HCT116 (cell line): ENCODE measurements around the gene DACT1.

Experiments
- CTCF ChIP-seq, 3 experiments: fragments of 200-600 bp in 1 of 3; sonication (generic) in 1 of 3; IDR thresholded peaks in 2 of 3; conservative IDR thresholded peaks in 1 of 3; 2 replicates each; pipeline ENCODE4 v1.5.1; 2012 to 2017; ENCODE audit warnings: low read depth in 2 of 3, low read length in 2 of 3, antibody characterized with exemption in 1 of 3, borderline replicate concordance in 1 of 3, control low read depth in 1 of 3, mild to moderate bottlenecking in 1 of 3, mixed read lengths in 1 of 3, mixed run types in 1 of 3, moderate library complexity in 1 of 3; ENCODE audit not compliant: insufficient read depth in 1 of 3
- EZH2phosphoT487 ChIP-seq: fragments of 200-600 bp; IDR thresholded peaks from 2 replicates; pipeline ENCODE4 v1.6.1; 2018; ENCODE audit warnings: antibody characterized with exemption, borderline replicate concordance
- MAX ChIP-seq: IDR thresholded peaks from 2 replicates; pipeline ENCODE4 v1.6.1; 2012
- POLR2A ChIP-seq: IDR thresholded peaks from 2 replicates; pipeline ENCODE4 v1.7.0; 2011; ENCODE audit warnings: borderline replicate concordance; ENCODE audit not compliant: insufficient read depth, insufficient read length; ENCODE audit errors: extremely low read depth
- RAD21 ChIP-seq: IDR thresholded peaks from 2 replicates; pipeline ENCODE4 v1.6.1; 2012; ENCODE audit warnings: low read depth, mild to moderate bottlenecking
- REST ChIP-seq: IDR thresholded peaks from 2 replicates; pipeline ENCODE4 v1.6.1; 2012; ENCODE audit warnings: low read depth
- SIN3A ChIP-seq: IDR thresholded peaks from 2 replicates; pipeline ENCODE4 v1.6.1; 2012; ENCODE audit warnings: low read depth
- SP1 ChIP-seq: IDR thresholded peaks from 2 replicates; pipeline ENCODE4 v1.6.1; 2012; ENCODE audit warnings: low read depth

GRCh38 chr14:58671436-58671835, 33.7 kb downstream of the DACT1 start:
- TF ChIP-seq CTCF (IDR thresholded peaks at IDR 0.05 in 2 of 3, conservative IDR thresholded peaks at IDR 0.05 in 1 of 3; ENCODE audit: borderline replicate concordance in 1 of 3, insufficient read depth in 1 of 3, low read depth in 2 of 3, low read length in 2 of 3), result no peak
- no peak for TF ChIP-seq POLR2A
- TF ChIP-seq RAD21, result no peak
- no peak for TF ChIP-seq EZH2phosphoT487
- TF ChIP-seq SP1, result no peak
- TF ChIP-seq REST, result no peak
- TF ChIP-seq MAX, result no peak
- TF ChIP-seq SIN3A, result no peak
